Cerebellar nuclear complex (tissue), 1 donor: ENCODE data around the gene ZNF592.
"Not testable (repeated sequence)": the region's sequence is repeated elsewhere in the genome, so short reads cannot be mapped to it uniquely, and the experiment has no call there.

Source experiments
- DNase-seq, 2 experiments: peaks; one replicate each; lab custom pipeline; 2025; lab: John Stamatoyannopoulos, UW

The ZNF592 gene

GRCh38 chr15:84748274-84749110, at the start of gene ZNF592:
Gene ZNF592, plus strand, starts transcription at chr15:84748592. Its CDS starts 34,084 bp downstream, at chr15:84782676.
- no peak for DNase-seq

- no peak for DNase-seq
Observed at GRCh38 chr15:84699538-84700191, 48.7 kb upstream of the ZNF592 start.

- DNase-seq: no peak
Observed at GRCh38 chr15:84702961-84703482, 45.4 kb upstream of the ZNF592 start.

- no peak for DNase-seq
Observed at GRCh38 chr15:84703808-84704207, 44.6 kb upstream of the ZNF592 start.

GRCh38 chr15:84714372-84714771, 34.0 kb upstream of the ZNF592 start:
- DNase-seq: no peak

GRCh38 chr15:84714821-84715220, 33.6 kb upstream of the ZNF592 start:
- DNase-seq: no peak

- DNase-seq: no peak
Observed at GRCh38 chr15:84715441-84716035, 32.9 kb upstream of the ZNF592 start.

GRCh38 chr15:84716036-84716732, 32.2 kb upstream of the ZNF592 start, which contains the start of gene SEC11A:
Gene SEC11A, minus strand, starts transcription at chr15:84716139. Its CDS starts 64 bp downstream, at chr15:84716075.
- DNase-seq: peak; percentile 82 to 87

- no peak for DNase-seq
Observed at GRCh38 chr15:84721371-84721770, 27.0 kb upstream of the ZNF592 start.

GRCh38 chr15:84722628-84723027, 25.8 kb upstream of the ZNF592 start:
- no peak for DNase-seq

GRCh38 chr15:84725001-84725491, 23.3 kb upstream of the ZNF592 start:
- DNase-seq: no peak

GRCh38 chr15:84727429-84727828, 21.0 kb upstream of the ZNF592 start:
- no peak for DNase-seq

- no peak for DNase-seq
Observed at GRCh38 chr15:84731774-84732173, 16.6 kb upstream of the ZNF592 start.

- no peak for DNase-seq
Observed at GRCh38 chr15:84734794-84735479, 13.5 kb upstream of the ZNF592 start.

GRCh38 chr15:84735480-84736061, 12.8 kb upstream of the ZNF592 start:
- DNase-seq: not testable (repeated sequence)

GRCh38 chr15:84736375-84736774, 12.0 kb upstream of the ZNF592 start:
- no peak for DNase-seq

- DNase-seq: no peak
Observed at GRCh38 chr15:84737005-84737404, 11.4 kb upstream of the ZNF592 start.

- no peak for DNase-seq
Observed at GRCh38 chr15:84740691-84741090, 7.7 kb upstream of the ZNF592 start.

GRCh38 chr15:84741121-84741520, 7.3 kb upstream of the ZNF592 start:
- DNase-seq: no peak

- DNase-seq: no peak
Observed at GRCh38 chr15:84747416-84748273, 747 bp upstream of the ZNF592 start.
